Measurements from ENCODE around the gene PHACTR3. TPM values are rescaled to one million over a fixed set of nuclear protein-coding genes. Genes with fewer than 3 reads are reported as not detected.
A peak's percentile ranks its signal among the peaks of the same experiment; 100 is the strongest.

Gene PHACTR3
- total RNA-seq, 1 donor from 2014 or later = 1.0 TPM

GRCh38 chr20:59767656-59768055 lies 163.3 kb downstream of the PHACTR3 start:
- Histone ChIP-seq H3K4me1 (ENCODE audit: control insufficient read depth in 3 of 3, insufficient read depth in 3 of 3, low read length in 3 of 3) (peaks cover 7 to 16% (median 15%) of the 10 kb centered on the region in 3 donors), H3K36me3 (ENCODE audit: control insufficient read depth in 3 of 3, insufficient read depth in 3 of 3, low read length in 3 of 3) (no peaks in the 10 kb centered on the region), H3K9ac (ENCODE audit: low read depth in 1 of 3, low read length in 3 of 3) (no peak overlapping the region), H3K27ac (ENCODE audit: low read depth, low read length) (no peak overlapping the region), H3K27me3 (ENCODE audit: control insufficient read depth in 3 of 3, insufficient read depth in 3 of 3, low read length in 3 of 3) (peaks cover 0 to 8% (median 0%) of the 10 kb centered on the region in 3 donors), H3K4me3 (ENCODE audit: low read length in 3 of 3) (no peak overlapping the region), H3K9me3 (ENCODE audit: control insufficient read depth in 3 of 3, low read length in 3 of 3) (no peaks in the 10 kb centered on the region)

- Histone ChIP-seq H3K4me1 (ENCODE audit: control insufficient read depth in 3 of 3, insufficient read depth in 3 of 3, low read length in 3 of 3) (peaks cover 7 to 24% (median 15%) of the 10 kb centered on the region in 3 donors), H3K9ac (ENCODE audit: low read depth in 1 of 3, low read length in 3 of 3) (no peak overlapping the region), H3K36me3 (ENCODE audit: control insufficient read depth in 3 of 3, insufficient read depth in 3 of 3, low read length in 3 of 3) (no peaks in the 10 kb centered on the region), H3K4me3 (ENCODE audit: low read length in 3 of 3) (no peak overlapping the region), H3K27ac (ENCODE audit: low read depth, low read length) (no peak overlapping the region), H3K9me3 (ENCODE audit: control insufficient read depth in 3 of 3, low read length in 3 of 3) (no peaks in the 10 kb centered on the region), H3K27me3 (ENCODE audit: control insufficient read depth in 3 of 3, insufficient read depth in 3 of 3, low read length in 3 of 3) (peaks cover 0 to 16% (median 0%) of the 10 kb centered on the region in 3 donors)
These were observed 165.9 kb downstream of the PHACTR3 start for GRCh38 chr20:59770270-59770669.

- H3K4me3 ChIP-seq (ENCODE audit: low read length in 3 of 3) = no peak overlapping the region
- H3K27ac ChIP-seq (ENCODE audit: low read depth, low read length) = no peak overlapping the region
- H3K4me1 ChIP-seq (ENCODE audit: control insufficient read depth in 3 of 3, insufficient read depth in 3 of 3, low read length in 3 of 3) = peaks cover 7 to 24% (median 15%) of the 10 kb centered on the region in 3 donors
- no peaks in the 10 kb centered on the region for H3K9me3 ChIP-seq (ENCODE audit: control insufficient read depth in 3 of 3, low read length in 3 of 3)
- no peaks in the 10 kb centered on the region for H3K36me3 ChIP-seq (ENCODE audit: control insufficient read depth in 3 of 3, insufficient read depth in 3 of 3, low read length in 3 of 3)
- H3K27me3 ChIP-seq (ENCODE audit: control insufficient read depth in 3 of 3, insufficient read depth in 3 of 3, low read length in 3 of 3) = peaks cover 0 to 13% (median 0%) of the 10 kb centered on the region in 3 donors
- no peak overlapping the region for H3K9ac ChIP-seq (ENCODE audit: low read depth in 1 of 3, low read length in 3 of 3)
These were observed 166.5 kb downstream of the PHACTR3 start for GRCh38 chr20:59770851-59771250.

GRCh38 chr20:59771506-59772372 lies 167.4 kb downstream of the PHACTR3 start:
- no peak overlapping the region for H3K27ac ChIP-seq (ENCODE audit: low read depth, low read length)
- H3K4me3 ChIP-seq (ENCODE audit: low read length in 3 of 3) = peak overlapping the region in 1 of 3 donors; percentile 6
- H3K9me3 ChIP-seq (ENCODE audit: control insufficient read depth in 3 of 3, low read length in 3 of 3) = no peaks in the 10 kb centered on the region
- H3K4me1 ChIP-seq (ENCODE audit: control insufficient read depth in 3 of 3, insufficient read depth in 3 of 3, low read length in 3 of 3) = peaks cover 7 to 24% (median 15%) of the 10 kb centered on the region in 3 donors
- no peaks in the 10 kb centered on the region for H3K36me3 ChIP-seq (ENCODE audit: control insufficient read depth in 3 of 3, insufficient read depth in 3 of 3, low read length in 3 of 3)
- H3K9ac ChIP-seq (ENCODE audit: low read depth in 1 of 3, low read length in 3 of 3) = no peak overlapping the region
- peaks cover 0 to 19% (median 3%) of the 10 kb centered on the region in 3 donors for H3K27me3 ChIP-seq (ENCODE audit: control insufficient read depth in 3 of 3, insufficient read depth in 3 of 3, low read length in 3 of 3)

- H3K27ac ChIP-seq (ENCODE audit: low read depth, low read length) = no peak overlapping the region
- no peaks in the 10 kb centered on the region for H3K9me3 ChIP-seq (ENCODE audit: control insufficient read depth in 3 of 3, low read length in 3 of 3)
- no peak overlapping the region for H3K9ac ChIP-seq (ENCODE audit: low read depth in 1 of 3, low read length in 3 of 3)
- peaks cover 0 to 15% (median 3%) of the 10 kb centered on the region in 3 donors for H3K27me3 ChIP-seq (ENCODE audit: control insufficient read depth in 3 of 3, insufficient read depth in 3 of 3, low read length in 3 of 3)
- no peaks in the 10 kb centered on the region for H3K36me3 ChIP-seq (ENCODE audit: control insufficient read depth in 3 of 3, insufficient read depth in 3 of 3, low read length in 3 of 3)
- no peak overlapping the region for H3K4me3 ChIP-seq (ENCODE audit: low read length in 3 of 3)
- peaks cover 7 to 24% (median 15%) of the 10 kb centered on the region in 3 donors for H3K4me1 ChIP-seq (ENCODE audit: control insufficient read depth in 3 of 3, insufficient read depth in 3 of 3, low read length in 3 of 3)
These were observed 168.0 kb downstream of the PHACTR3 start for GRCh38 chr20:59772373-59772705.

GRCh38 chr20:59772931-59773913 lies 168.9 kb downstream of the PHACTR3 start:
- Histone ChIP-seq H3K27me3 (ENCODE audit: control insufficient read depth in 3 of 3, insufficient read depth in 3 of 3, low read length in 3 of 3) (peaks cover 0 to 15% (median 3%) of the 10 kb centered on the region in 3 donors), H3K27ac (ENCODE audit: low read depth, low read length) (no peak overlapping the region), H3K4me3 (ENCODE audit: low read length in 3 of 3) (no peak overlapping the region), H3K9ac (ENCODE audit: low read depth in 1 of 3, low read length in 3 of 3) (no peak overlapping the region), H3K9me3 (ENCODE audit: control insufficient read depth in 3 of 3, low read length in 3 of 3) (no peaks in the 10 kb centered on the region), H3K4me1 (ENCODE audit: control insufficient read depth in 3 of 3, insufficient read depth in 3 of 3, low read length in 3 of 3) (peaks cover 7 to 24% (median 15%) of the 10 kb centered on the region in 3 donors), H3K36me3 (ENCODE audit: control insufficient read depth in 3 of 3, insufficient read depth in 3 of 3, low read length in 3 of 3) (no peaks in the 10 kb centered on the region)

- peaks cover 7 to 24% (median 15%) of the 10 kb centered on the region in 3 donors for H3K4me1 ChIP-seq (ENCODE audit: control insufficient read depth in 3 of 3, insufficient read depth in 3 of 3, low read length in 3 of 3)
- H3K36me3 ChIP-seq (ENCODE audit: control insufficient read depth in 3 of 3, insufficient read depth in 3 of 3, low read length in 3 of 3) = no peaks in the 10 kb centered on the region
- no peak overlapping the region for H3K27ac ChIP-seq (ENCODE audit: low read depth, low read length)
- H3K9ac ChIP-seq (ENCODE audit: low read depth in 1 of 3, low read length in 3 of 3) = no peak overlapping the region
- H3K27me3 ChIP-seq (ENCODE audit: control insufficient read depth in 3 of 3, insufficient read depth in 3 of 3, low read length in 3 of 3) = peaks cover 0 to 20% (median 3%) of the 10 kb centered on the region in 3 donors
- no peaks in the 10 kb centered on the region for H3K9me3 ChIP-seq (ENCODE audit: control insufficient read depth in 3 of 3, low read length in 3 of 3)
- H3K4me3 ChIP-seq (ENCODE audit: low read length in 3 of 3) = no peak overlapping the region
These were observed 169.9 kb downstream of the PHACTR3 start for GRCh38 chr20:59774204-59774641.

GRCh38 chr20:59774921-59775686 lies 170.8 kb downstream of the PHACTR3 start:
- H3K27me3 ChIP-seq (ENCODE audit: control insufficient read depth in 3 of 3, insufficient read depth in 3 of 3, low read length in 3 of 3) = peaks cover 0 to 20% (median 3%) of the 10 kb centered on the region in 3 donors
- no peak overlapping the region for H3K27ac ChIP-seq (ENCODE audit: low read depth, low read length)
- H3K9ac ChIP-seq (ENCODE audit: low read depth in 1 of 3, low read length in 3 of 3) = no peak overlapping the region
- peaks cover 7 to 24% (median 15%) of the 10 kb centered on the region in 3 donors for H3K4me1 ChIP-seq (ENCODE audit: control insufficient read depth in 3 of 3, insufficient read depth in 3 of 3, low read length in 3 of 3)
- H3K9me3 ChIP-seq (ENCODE audit: control insufficient read depth in 3 of 3, low read length in 3 of 3) = no peaks in the 10 kb centered on the region
- H3K36me3 ChIP-seq (ENCODE audit: control insufficient read depth in 3 of 3, insufficient read depth in 3 of 3, low read length in 3 of 3) = no peaks in the 10 kb centered on the region
- no peak overlapping the region for H3K4me3 ChIP-seq (ENCODE audit: low read length in 3 of 3)

- no peak overlapping the region for H3K27ac ChIP-seq (ENCODE audit: low read depth, low read length)
- no peaks in the 10 kb centered on the region for H3K9me3 ChIP-seq (ENCODE audit: control insufficient read depth in 3 of 3, low read length in 3 of 3)
- H3K4me3 ChIP-seq (ENCODE audit: low read length in 3 of 3) = no peak overlapping the region
- H3K4me1 ChIP-seq (ENCODE audit: control insufficient read depth in 3 of 3, insufficient read depth in 3 of 3, low read length in 3 of 3) = peaks cover 7 to 24% (median 15%) of the 10 kb centered on the region in 3 donors
- no peak overlapping the region for H3K9ac ChIP-seq (ENCODE audit: low read depth in 1 of 3, low read length in 3 of 3)
- H3K27me3 ChIP-seq (ENCODE audit: control insufficient read depth in 3 of 3, insufficient read depth in 3 of 3, low read length in 3 of 3) = peaks cover 0 to 20% (median 3%) of the 10 kb centered on the region in 3 donors
- no peaks in the 10 kb centered on the region for H3K36me3 ChIP-seq (ENCODE audit: control insufficient read depth in 3 of 3, insufficient read depth in 3 of 3, low read length in 3 of 3)
These were observed 171.3 kb downstream of the PHACTR3 start for GRCh38 chr20:59775687-59776055.
